ENCODE results near the gene IFITM2. TPM values are rescaled to one million over a fixed set of nuclear protein-coding genes. Genes with fewer than 3 reads are reported as not detected.

Gene IFITM2
- total RNA-seq, 1 experiment from 2014 or later = 50.4 TPM

GRCh38 chr11:356610-357009, 49.0 kb downstream of the IFITM2 start:
- Histone ChIP-seq H3K9me3 (peaks cover 2% of the 10 kb centered on the region; the same call in 1 of the 2 replicates), H3K36me3 (no peaks in the 10 kb centered on the region), H3K4me3 (no peak overlapping the region), H3K27me3 (no peaks in the 10 kb centered on the region)
- no peak for DNase-seq

- Histone ChIP-seq H3K9me3 (peaks cover 2% of the 10 kb centered on the region; the same call in 1 of the 2 replicates), H3K27me3 (no peaks in the 10 kb centered on the region), H3K36me3 (no peaks in the 10 kb centered on the region), H3K4me3 (no peak overlapping the region)
- no peak for DNase-seq
Observed at GRCh38 chr11:357582-357981, 50.0 kb downstream of the IFITM2 start.

- Histone ChIP-seq H3K27me3 (no peaks in the 10 kb centered on the region), H3K9me3 (peaks cover 2% of the 10 kb centered on the region; the same call in 1 of the 2 replicates), H3K4me3 (no peak overlapping the region), H3K36me3 (no peaks in the 10 kb centered on the region)
- no peak for DNase-seq
Observed at GRCh38 chr11:358129-358800, 50.6 kb downstream of the IFITM2 start.

Other genes with a start within 250 kb of the IFITM2 start
- not detected in 2 replicates for gene SCGB1C1, start 114.7 kb upstream of the IFITM2 start, total RNA-seq (2014; rRNA removed; shearing (Covaris generic); ENCODE audit: low replicate concordance)
- 28.2 and 29.0 TPM in 2 replicates for gene BET1L, start 100.4 kb upstream of the IFITM2 start, total RNA-seq (2014; rRNA removed; shearing (Covaris generic); ENCODE audit: low replicate concordance)
- gene RIC8A, start 100.1 kb upstream of the IFITM2 start, total RNA-seq (2014; rRNA removed; shearing (Covaris generic); ENCODE audit: low replicate concordance) = 142 and 222 TPM in 2 replicates
- gene SIRT3, start 71.5 kb upstream of the IFITM2 start, total RNA-seq (2014; rRNA removed; shearing (Covaris generic); ENCODE audit: low replicate concordance) = 15.1 and 24.9 TPM in 2 replicates
- 219 and 287 TPM in 2 replicates for gene PSMD13, start 70.8 kb upstream of the IFITM2 start, total RNA-seq (2014; rRNA removed; shearing (Covaris generic); ENCODE audit: low replicate concordance)
- gene NLRP6, start 29.4 kb upstream of the IFITM2 start, total RNA-seq (2014; rRNA removed; shearing (Covaris generic); ENCODE audit: low replicate concordance) = not detected in 2 replicates
- 1.9 and 6.2 TPM in 2 replicates for gene PGGHG, start 18.7 kb upstream of the IFITM2 start, total RNA-seq (2014; rRNA removed; shearing (Covaris generic); ENCODE audit: low replicate concordance)
- gene IFITM5, start 8.3 kb upstream of the IFITM2 start, total RNA-seq (2014; rRNA removed; shearing (Covaris generic); ENCODE audit: low replicate concordance) = not detected in 2 replicates
- gene IFITM1, start 6.2 kb downstream of the IFITM2 start, total RNA-seq (2014; rRNA removed; shearing (Covaris generic); ENCODE audit: low replicate concordance) = 26.5 and 62.6 TPM in 2 replicates
- 62.7 and 85.0 TPM in 2 replicates for gene IFITM3, start 13.0 kb downstream of the IFITM2 start, total RNA-seq (2014; rRNA removed; shearing (Covaris generic); ENCODE audit: low replicate concordance)
- 27.5 and 49.8 TPM in 2 replicates for gene B4GALNT4, start 61.7 kb downstream of the IFITM2 start, total RNA-seq (2014; rRNA removed; shearing (Covaris generic); ENCODE audit: low replicate concordance)
- gene PKP3, start 86.4 kb downstream of the IFITM2 start, total RNA-seq (2014; rRNA removed; shearing (Covaris generic); ENCODE audit: low replicate concordance) = 7.6 and 24.1 TPM in 2 replicates
- gene SIGIRR, start 107.2 kb downstream of the IFITM2 start, total RNA-seq (2014; rRNA removed; shearing (Covaris generic); ENCODE audit: low replicate concordance) = 28.8 and 89.5 TPM in 2 replicates
- gene ANO9, start 134.2 kb downstream of the IFITM2 start, total RNA-seq (2014; rRNA removed; shearing (Covaris generic); ENCODE audit: low replicate concordance) = not detected in 2 replicates
- gene PTDSS2, start 142.5 kb downstream of the IFITM2 start, total RNA-seq (2014; rRNA removed; shearing (Covaris generic); ENCODE audit: low replicate concordance) = 30.2 and 43.3 TPM in 2 replicates
- gene RNH1, start 199.4 kb downstream of the IFITM2 start, total RNA-seq (2014; rRNA removed; shearing (Covaris generic); ENCODE audit: low replicate concordance) = 556 and 832 TPM in 2 replicates
- gene HRAS, start 227.8 kb downstream of the IFITM2 start, total RNA-seq (2014; rRNA removed; shearing (Covaris generic); ENCODE audit: low replicate concordance) = 78.8 and 207 TPM in 2 replicates
- 0.63 TPM in 1 of 2 replicates, not detected in the other for gene LRRC56, start 229.7 kb downstream of the IFITM2 start, total RNA-seq (2014; rRNA removed; shearing (Covaris generic); ENCODE audit: low replicate concordance)

Data from MG63 (cell line).